ENCODE measurements around the gene RAB11B. TPM values are rescaled to one million over a fixed set of nuclear protein-coding genes. Genes with fewer than 3 reads are reported as not detected.
A peak's percentile ranks its signal among the peaks of the same experiment; 100 is the strongest.
"Not testable (repeated sequence)": the region's sequence is repeated elsewhere in the genome, so short reads cannot be mapped to it uniquely, and the experiment has no call there.

RAB11B gene
- total RNA-seq, 4 donors from 2014 or later: 91.2 to 137 (median 113) TPM

DNA sequence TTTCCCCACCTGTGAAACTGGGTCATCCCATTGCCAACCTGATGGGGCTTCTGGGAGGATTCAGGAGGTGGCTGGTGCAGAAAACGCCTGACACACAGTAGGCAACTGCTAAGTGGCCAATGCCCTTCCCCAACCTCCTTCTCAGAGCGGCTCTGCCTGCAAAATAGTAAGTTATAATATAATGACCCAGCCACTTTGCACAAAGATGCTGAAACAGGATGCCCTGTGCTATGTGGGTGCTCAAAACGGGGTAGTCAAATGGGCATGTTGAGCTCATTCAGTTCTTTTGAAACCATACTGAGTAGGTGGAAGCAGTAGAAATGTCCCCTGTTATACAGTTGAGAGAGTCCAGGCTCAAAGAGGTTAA is 23.5 kb downstream of the RAB11B start:
- 16% methylated on average over 3 of the region's 3 CpGs for WGBS, 2 donors
- Histone ChIP-seq H3K4me1 (peaks cover 26 to 44% of the 10 kb centered on the region in 2 donors), H3K27ac (peak overlapping the region in 1 of 3 donors; percentile 66), H3K4me3 (replicated peaks in 1 of 3) (peak overlapping the region; percentile 11 to 76 (median 51)), H3K9me3 (no peaks in the 10 kb centered on the region), H3K27me3 (no peaks in the 10 kb centered on the region), H3K36me3 (no peaks in the 10 kb centered on the region)
- TF ChIP-seq, protein P1, sequence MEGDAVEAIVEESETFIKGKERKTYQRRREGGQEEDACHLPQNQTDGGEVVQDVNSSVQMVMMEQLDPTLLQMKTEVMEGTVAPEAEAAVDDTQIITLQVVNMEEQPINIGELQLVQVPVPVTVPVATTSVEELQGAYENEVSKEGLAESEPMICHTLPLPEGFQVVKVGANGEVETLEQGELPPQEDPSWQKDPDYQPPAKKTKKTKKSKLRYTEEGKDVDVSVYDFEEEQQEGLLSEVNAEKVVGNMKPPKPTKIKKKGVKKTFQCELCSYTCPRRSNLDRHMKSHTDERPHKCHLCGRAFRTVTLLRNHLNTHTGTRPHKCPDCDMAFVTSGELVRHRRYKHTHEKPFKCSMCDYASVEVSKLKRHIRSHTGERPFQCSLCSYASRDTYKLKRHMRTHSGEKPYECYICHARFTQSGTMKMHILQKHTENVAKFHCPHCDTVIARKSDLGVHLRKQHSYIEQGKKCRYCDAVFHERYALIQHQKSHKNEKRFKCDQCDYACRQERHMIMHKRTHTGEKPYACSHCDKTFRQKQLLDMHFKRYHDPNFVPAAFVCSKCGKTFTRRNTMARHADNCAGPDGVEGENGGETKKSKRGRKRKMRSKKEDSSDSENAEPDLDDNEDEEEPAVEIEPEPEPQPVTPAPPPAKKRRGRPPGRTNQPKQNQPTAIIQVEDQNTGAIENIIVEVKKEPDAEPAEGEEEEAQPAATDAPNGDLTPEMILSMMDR (IDR thresholded peaks at IDR 0.05): no peak
- TF ChIP-seq POLR2A (IDR thresholded peaks at IDR 0.05): no peak
- no peak for DNase-seq
- intact Hi-C loops (cut with DNase I): no loop called here

DNA sequence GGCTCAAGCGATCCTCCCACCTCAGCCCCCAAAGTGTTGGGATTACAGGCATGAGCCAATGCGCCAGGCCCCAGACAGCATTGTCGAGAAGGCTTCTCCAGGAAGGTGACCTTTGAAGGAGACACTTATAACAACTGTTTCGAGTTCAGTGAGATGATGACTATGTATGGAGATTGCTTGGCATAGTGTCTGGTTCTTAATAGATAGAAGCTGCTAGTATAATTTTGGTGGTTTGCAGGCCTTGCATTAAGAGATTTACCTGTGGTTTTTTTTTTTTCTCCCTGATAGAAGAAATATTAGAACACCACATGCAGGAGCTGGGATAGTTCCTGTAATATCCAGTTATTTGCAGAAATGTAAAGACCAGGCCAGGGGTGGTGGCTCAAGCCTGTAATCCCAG is 26.6 kb downstream of the RAB11B start:
- peaks cover 26 to 47% of the 10 kb centered on the region in 2 donors for H3K4me1 ChIP-seq
- H3K27ac ChIP-seq: peak overlapping the region; percentile 15 to 28 (median 17)
- no peaks in the 10 kb centered on the region for H3K9me3 ChIP-seq
- H3K27me3 ChIP-seq: no peaks in the 10 kb centered on the region
- intact Hi-C loops (cut with DNase I): no loop called here
- DNase-seq: peak in 1 of 2 donors; percentile 42
- TF ChIP-seq, protein P1 (IDR thresholded peaks at IDR 0.05): no peak
- TF ChIP-seq POLR2A (IDR thresholded peaks at IDR 0.05): no peak
- no peak overlapping the region for H3K4me3 ChIP-seq (replicated peaks in 1 of 3)
- H3K36me3 ChIP-seq: peaks cover 2 to 4% of the 10 kb centered on the region in 2 donors
- WGBS, 2 donors: 47 to 60% methylated on average over 4 of the region's 4 CpGs

DNA sequence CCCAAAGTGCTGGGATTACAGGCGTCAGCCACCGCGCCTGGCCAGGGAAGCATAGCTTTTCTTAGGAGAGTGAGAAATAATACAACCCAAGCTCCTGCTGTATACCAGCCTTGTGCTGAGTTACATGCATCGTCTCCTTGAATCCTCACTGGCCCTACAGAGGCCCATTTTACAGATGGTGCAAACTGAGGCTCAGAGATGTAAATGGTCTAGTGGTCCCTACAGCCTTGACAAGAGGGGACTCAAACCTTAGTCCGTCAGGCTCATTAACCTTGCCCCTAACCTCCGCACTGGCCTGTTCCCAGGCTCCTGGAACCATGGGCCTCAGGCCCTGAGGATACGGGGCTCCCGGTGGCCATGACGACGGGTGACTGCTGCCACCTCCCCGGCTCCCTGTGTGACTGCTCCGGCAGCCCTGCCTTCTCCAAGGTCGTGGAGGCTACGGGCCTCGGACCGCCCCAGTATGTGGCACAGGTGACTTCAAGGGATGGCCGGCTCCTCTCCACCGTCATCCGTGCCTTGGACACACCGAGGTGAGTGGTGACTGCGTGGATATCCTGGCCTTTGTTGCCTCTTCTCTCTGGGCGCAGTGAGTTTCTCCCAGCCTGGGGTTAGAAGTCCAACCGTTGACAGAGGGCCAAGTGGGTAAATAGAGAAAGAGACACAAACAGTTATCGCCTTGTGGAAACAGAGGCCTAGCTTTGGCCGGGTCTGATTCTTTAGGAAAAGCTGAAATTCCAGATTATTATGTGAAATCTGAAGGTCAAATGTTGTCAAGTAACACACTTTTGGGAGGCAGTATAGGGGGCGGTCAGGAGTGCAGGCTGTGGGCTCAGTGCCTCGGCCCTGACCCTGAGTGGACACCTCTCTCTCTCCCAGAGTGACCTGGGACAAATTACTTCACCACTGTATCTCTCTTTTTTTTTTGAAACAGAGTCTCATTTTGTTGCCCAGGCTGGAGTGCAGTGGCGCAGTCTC is 31.6 kb downstream of the RAB11B start:
- Histone ChIP-seq H3K4me3 (replicated peaks in 1 of 3) (no peak overlapping the region), H3K4me1 (peaks cover 5 to 36% of the 10 kb centered on the region in 2 donors), H3K9me3 (no peaks in the 10 kb centered on the region), H3K27ac (no peak overlapping the region), H3K27me3 (no peaks in the 10 kb centered on the region), H3K36me3 (peaks cover 11 to 13% of the 10 kb centered on the region in 2 donors)
- 93 to 96% methylated on average over 16 to 23 of the region's 28 CpGs for WGBS, 2 donors
- intact Hi-C loops (cut with DNase I): no loop called here
- no peak for DNase-seq
- no peak for TF ChIP-seq POLR2A (IDR thresholded peaks at IDR 0.05)
- TF ChIP-seq, protein P1 (IDR thresholded peaks at IDR 0.05): no peak

DNA sequence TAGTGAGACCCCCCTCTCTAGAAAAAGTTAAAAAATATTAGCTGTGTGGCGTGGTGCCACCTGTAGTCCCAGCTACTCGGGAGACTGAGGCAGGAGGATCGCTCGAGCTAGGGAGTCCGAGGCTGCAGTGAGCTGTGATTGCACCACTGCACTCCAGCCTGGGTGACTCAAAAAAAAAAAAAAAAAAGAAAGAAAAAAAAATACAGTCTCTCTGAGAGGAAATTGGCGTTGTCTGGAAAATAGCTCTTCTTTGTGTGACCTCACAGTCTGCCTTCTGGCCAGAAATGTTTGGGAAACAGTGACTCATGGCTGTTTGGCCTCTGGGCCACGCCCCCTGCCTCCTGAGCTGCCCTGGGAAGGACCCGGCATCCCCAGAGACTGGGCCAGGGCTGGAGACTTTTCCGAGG is 33.7 kb downstream of the RAB11B start:
- Histone ChIP-seq H3K36me3 (peaks cover 15 to 17% of the 10 kb centered on the region in 2 donors), H3K27me3 (no peaks in the 10 kb centered on the region), H3K4me3 (replicated peaks in 1 of 3) (no peak overlapping the region), H3K9me3 (no peaks in the 10 kb centered on the region), H3K27ac (peak overlapping the region; percentile 39 to 88 (median 88)), H3K4me1 (peaks cover 0 to 19% of the 10 kb centered on the region in 2 donors)
- 62 to 64% methylated on average over 9 of the region's 9 CpGs for WGBS, 2 donors
- intact Hi-C loops (cut with DNase I): no loop called here
- peak; percentile 62 to 73 for DNase-seq
- TF ChIP-seq POLR2A (IDR thresholded peaks at IDR 0.05): no peak
- TF ChIP-seq, protein P1 (IDR thresholded peaks at IDR 0.05): no peak

DNA sequence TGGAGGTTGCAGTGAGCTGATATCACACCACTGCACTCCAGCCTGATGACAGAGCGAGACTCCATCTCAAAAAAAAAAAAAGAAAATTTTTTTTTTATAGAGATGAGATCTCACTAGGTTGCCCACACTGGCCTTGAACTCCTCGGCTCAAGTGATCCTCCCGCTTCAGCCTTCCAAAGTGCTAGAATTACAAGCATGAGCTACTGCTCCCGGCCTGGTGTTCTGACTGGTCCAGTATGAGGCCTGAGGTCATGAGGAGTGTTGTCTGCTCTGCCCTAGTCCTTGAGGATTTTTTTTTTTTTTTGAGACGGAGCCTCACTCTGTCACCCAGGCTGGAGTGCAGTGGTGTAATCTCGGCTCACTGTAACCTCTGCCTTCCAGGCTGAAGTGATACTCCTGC is 35.2 kb downstream of the RAB11B start:
- H3K4me3 ChIP-seq (replicated peaks in 1 of 3); DNase-seq; H3K9me3 ChIP-seq; H3K27me3 ChIP-seq; H3K27ac ChIP-seq; intact Hi-C loops (cut with DNase I): not testable (repeated sequence)
- 86 to 92% methylated on average over 6 of the region's 6 CpGs for WGBS, 2 donors
- H3K4me1 ChIP-seq: peaks cover 0 to 18% of the 10 kb centered on the region in 2 donors
- peaks cover 15 to 17% of the 10 kb centered on the region in 2 donors for H3K36me3 ChIP-seq
